ENCODE results near the gene C3AR1.
"Not testable (repeated sequence)": the region's sequence is repeated elsewhere in the genome, so short reads cannot be mapped to it uniquely, and the experiment has no call there.

The C3AR1 gene

DNA sequence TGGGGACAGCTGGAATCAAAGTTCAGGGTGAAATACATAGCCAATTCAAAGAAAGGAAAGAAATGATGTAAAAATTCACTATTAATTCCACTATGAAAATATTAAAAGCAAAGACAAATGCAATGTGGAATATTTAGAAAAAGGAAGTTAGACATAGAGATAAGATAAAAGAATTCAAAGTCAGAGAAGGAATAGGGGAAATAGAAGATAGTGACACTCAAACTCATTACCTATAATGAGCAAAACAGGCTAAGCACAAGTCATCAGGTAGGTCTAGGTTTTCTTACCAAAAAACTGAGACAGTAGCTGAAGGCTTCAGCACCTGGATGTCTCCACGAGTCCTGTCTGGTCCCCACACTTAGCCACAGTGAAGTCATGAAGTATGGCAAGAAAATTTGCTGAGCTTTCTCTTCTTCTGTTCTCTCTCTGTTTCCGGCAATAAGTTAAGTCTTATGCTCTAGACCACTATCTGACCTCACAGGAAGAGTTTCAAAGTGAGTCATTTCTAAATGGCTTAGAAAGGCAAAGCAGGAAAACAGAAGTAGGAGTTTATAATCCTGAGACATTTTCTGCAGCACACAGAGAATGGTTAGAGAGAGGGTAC lies at the start of gene C3AR1:
Gene C3AR1, minus strand, starts transcription at position 369 of the 604 bp plus-strand sequence. CDS start 6,174 bp downstream, outside the sequence.
- no peak for DNase-seq (ENCODE audit: low spot score)

DNA sequence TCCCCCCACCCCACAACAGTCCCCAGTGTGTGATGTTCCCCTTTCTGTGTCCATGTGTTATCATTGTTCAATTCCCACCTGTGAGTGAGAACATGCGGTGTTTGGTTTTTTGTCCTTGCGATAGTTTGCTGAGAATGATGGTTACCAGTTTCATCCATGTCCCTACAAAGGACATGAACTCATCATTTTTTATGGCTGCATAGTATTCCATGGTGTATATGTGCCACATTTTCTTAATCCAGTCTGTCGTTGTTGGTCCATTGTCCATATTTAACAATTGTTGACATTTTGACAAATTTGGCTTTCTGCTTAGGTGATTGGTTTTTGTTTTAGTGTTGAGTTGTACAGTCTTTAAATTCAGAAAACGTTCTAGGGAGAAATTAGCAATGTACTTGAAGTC lies 47.0 kb upstream of the C3AR1 start:
- not testable (repeated sequence) for DNase-seq (ENCODE audit: low spot score)

DNA sequence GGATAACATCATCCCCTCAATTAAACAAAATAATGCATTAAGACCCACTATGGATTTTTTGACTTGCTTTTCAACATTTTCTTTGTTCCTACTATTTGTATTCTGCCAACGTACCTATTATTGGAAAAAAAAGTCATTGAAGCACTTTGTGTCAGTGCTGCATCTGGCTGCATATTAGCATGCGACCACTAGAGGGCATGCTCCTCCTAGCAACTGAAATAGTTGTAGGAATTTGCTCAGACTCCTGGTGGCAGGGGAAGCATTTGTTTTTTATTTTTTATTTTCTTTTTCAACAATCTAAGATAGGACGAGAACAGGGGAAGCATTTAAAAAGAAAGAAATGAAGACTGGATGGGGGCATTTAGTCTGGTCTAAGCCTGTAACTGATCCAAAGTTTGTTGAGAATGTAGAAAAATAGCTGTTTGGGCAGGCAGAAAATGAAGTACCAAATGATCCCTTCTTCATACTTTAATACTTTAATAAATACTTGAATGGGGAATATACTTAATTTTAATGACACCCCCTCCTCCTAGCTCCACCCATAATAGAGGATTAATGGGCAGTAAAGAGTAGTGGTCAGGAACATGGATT lies 42.7 kb upstream of the C3AR1 start:
- peak; percentile 73 for DNase-seq (ENCODE audit: low spot score)

DNA sequence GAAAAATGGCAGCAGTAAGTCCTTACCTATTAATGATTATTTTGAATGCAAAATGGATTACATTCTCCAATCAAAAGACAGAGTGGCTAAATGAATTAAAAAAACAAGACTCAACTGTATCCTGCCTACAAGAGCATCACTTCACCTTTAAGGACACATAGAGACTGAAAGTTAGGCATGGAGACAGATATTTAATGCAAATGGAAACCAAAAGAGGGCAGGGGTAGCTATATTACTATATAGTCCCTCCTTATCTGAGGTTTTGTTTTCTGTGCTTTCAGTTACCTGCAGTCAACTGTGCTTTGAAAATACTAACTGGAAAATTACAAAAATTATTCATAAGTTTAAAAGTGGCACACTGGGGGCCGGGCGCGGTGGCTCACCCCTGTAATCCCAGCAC lies 33.1 kb upstream of the C3AR1 start:
- DNase-seq (ENCODE audit: low spot score) = no peak

DNA sequence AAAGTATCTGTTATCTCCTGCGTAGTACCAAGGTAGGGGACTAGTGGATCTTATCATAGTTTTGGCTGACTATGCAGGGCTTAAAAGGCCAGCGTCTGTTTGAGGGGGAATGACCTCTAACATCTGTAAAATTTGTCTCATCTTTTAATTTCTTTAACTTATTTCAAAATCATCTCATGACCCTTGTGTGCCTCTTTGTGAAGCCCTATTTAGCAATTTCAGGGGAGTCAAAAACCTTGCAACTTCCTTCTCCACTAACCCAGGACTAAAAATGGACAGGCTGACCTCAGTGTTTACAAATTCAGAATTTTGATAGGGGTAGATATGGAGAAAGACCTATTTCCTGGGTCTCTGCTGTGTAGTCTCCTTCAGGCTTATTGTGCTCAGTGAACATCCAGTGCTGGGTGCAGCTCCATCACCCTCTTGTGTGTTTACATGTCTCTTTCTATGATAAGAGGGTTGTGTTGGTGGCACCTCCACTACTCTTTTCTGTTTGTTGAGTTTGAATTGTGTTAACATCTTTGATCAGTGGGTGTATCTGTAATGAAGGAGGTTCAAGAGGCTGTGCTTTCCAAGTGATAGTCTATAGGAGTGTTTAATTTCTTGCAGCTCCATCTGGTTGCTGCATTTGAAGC lies 30.2 kb upstream of the C3AR1 start:
- no peak for DNase-seq (ENCODE audit: low spot score)

DNA sequence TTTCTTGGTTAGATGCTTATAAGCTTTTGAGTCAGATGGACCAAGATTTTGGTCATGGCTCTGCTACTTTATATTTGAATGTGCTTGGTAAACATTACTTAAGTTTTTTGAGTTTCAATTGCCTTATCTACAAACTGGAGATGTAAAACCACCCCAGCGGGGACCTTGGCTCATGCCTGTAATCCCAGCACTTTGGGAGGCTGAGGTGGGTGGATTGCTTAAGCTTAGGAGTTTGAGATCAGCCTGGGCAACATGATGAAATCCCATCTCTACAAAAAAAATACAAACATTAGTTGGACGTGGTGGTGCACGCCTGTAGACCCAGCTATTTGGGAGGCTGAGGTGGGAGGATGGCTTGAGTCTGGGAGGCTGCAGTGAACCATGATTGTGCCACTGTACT lies 27.1 kb upstream of the C3AR1 start:
- no peak for DNase-seq (ENCODE audit: low spot score)

DNA sequence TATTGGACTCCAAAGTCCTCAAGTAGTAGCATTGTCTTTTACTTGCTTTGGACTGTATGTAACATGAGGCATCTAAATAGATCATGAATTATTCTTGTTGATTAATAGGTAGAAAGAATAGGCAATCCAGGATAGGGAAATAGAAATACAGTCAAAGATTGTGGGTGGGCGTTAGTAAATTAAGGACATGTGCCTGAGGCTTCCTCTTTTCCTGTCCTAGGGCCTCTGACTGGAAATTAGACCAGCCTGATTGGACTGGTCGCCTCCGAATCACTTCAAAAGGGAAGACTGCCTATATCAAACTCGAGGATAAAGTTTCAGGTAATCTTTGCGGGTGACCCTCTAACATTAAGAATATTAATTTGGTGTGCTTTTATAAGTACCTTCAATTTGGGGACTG lies 23.6 kb upstream of the C3AR1 start:
- no peak for DNase-seq (ENCODE audit: low spot score)

DNA sequence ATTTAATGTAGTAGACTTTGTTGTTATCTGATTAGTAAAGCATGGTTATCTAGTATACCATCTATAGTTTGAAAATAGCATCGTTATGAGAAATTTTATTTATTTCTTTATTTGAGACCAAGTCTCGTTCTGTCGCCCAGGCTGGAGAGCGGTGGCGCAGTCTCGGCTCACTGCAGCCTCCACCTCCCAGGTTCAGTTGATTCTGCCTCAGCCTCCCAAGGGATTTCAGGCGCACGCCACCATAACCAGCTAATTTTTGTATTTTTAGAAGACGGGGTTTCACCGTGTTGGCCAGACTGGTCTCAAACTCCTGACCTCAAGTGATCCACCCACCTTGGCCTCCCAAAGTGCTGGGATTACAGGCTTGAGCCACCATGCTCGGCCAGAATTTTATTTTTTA lies 23.1 kb upstream of the C3AR1 start:
- not testable (repeated sequence) for DNase-seq (ENCODE audit: low spot score)

DNA sequence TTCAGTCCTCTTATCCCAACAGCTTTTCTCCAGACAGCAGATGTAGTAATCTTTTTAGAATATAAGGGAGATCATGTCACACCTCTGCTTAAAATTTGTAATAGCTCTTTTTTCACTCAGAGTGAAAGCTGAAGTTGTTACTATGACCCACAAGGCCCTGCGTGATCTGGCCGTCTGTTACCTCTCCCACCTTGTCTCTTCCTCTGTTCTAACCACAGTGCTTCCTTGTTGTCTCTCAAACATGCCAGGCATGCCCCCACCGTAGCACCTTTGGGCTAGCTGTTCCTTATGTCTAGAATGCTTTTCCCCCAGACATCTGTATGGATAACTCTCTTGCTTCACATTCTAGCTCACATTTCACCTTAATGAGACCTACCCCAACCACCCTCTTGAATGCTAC lies 22.4 kb upstream of the C3AR1 start:
- no peak for DNase-seq (ENCODE audit: low spot score)

DNA sequence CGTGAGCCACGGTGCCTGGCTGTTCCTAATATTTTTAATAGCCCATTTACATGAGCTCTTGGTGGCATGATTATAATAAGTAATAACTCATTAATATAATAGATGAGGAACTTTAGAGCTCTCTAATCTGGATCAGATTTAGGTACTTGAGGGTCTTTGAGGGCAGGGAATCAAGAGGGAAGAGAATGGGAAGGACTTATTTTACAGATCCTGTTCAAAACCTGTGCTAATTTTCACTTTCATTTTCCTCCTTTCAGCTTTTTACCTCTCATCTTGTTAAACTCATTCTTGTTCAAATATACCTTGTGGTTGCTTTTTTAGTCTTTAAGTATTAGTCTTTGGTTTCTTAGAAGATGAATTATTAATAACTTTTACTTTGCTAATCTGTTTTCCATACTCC lies 21.5 kb upstream of the C3AR1 start:
- no peak for DNase-seq (ENCODE audit: low spot score)

DNA sequence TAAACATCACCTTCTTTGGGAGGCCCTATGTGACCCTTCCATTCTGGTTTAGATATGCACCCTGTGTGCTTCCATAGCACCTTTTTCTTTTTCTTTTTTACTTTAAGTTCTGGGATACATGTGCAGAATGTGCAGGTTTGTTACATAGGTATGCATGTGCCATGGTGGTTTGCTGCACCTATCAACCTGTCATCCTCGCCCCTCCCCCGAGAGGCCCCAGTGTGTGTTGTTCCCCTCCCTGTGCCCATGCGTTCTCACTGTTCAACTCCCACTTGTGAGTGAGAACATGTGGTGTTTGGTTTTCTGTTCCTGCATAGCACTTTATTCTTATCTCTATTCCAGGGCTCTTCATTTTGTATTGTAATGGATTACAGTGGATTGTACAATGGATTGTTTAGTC lies 18.2 kb upstream of the C3AR1 start:
- DNase-seq (ENCODE audit: low spot score) = not testable (repeated sequence)

DNA sequence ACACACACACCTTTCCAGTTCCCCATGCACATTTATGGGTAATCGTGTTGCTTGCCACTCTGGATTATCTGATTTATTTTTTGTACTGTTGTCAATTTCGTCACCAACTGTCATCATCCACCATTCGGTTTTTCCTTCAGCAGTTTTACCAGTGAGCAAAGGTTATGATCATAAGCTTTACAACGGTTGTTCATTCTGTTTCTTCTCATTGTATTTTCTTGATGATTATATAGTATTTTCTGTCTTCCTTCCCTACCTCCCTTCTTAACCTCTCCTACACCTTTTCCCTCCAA lies 16.6 kb upstream of the C3AR1 start:
- no peak for DNase-seq (ENCODE audit: low spot score)

DNA sequence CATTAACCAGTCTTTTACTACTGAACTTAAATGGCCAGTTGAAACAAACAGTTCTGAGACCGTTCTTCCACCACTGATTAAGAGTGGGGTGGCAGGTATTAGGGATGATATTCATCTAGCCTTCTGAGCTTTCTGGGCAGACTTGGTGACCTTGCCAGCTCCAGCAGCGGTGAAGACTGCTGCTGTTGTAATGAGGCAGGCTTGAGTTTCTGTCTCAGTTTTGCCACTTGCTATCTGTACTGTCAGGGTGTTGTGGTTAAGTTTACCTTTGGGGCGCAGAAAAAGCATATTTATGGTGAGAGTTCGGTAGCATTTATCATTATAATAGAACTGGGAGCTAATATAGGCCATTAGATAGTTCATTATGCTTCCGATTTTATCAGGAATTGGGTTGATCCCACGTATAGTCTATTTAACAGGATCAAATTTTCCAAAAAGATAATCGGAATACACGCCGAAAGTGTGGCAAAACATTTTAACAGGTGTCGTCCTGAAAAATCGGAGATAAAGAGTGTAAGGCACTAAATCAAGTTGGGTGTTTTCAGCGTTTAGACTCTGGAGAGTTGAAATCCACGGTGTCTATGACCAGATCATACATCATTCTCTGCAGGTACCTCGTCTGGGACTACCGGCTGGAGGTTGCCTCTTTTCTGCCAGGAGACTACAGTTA lies 15.2 kb upstream of the C3AR1 start:
- DNase-seq (ENCODE audit: low spot score) = no peak

DNA sequence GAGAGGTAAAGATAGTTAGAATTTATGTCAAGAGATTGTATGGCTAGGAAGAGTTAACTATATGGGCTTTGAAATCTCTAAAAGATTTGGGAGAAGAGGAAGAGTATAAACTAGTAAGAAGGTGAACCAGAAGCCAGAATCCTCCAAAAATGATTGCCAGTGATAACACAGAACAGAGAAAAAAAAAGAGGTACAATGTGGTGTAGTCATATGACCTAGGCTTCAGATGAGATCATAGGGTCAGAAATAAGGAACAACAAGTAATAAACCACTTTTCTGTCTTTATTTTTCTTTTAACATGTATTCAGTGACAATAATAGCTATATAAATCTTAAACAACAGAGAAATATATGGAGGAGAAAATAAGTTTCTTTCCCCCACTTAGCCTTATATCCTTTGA lies 14.0 kb upstream of the C3AR1 start:
- no peak for DNase-seq (ENCODE audit: low spot score)

DNA sequence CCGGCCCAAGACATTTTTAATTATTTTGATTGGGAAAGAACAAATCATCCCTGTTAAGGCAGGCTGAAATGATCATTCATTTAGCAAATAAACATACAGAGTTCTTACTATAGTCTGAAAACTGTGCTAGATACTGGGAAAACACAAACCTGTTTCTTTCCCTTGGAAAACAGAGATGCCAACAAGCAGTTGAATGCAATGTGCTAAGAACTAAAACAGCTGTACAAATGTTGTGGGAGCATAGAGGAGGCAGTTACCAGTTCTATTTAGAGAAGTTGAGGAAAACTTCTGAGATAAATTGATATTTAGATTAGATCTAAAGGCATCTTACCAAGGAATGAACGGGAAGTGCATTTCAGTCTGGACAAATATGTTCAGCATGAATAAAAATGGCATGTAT lies 12.8 kb upstream of the C3AR1 start:
- DNase-seq (ENCODE audit: low spot score) = no peak

DNA sequence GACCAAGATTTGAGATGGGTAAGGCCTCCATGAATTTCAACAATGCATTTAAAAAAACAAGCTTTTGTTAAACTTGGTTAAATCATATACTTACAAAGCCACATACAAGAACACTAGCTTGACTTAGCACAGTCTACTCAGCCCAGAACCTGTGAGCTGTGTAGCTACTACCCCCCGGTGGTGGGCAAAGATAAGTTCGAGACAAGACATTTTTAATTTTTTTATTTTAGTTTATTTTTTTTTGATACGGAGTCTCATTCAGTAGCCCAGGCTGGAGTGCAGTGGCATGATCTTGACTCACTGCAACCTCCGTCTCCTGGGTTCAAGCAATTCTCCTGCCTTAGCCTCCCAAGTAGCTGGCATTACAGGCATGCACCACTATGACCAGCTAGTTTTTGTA lies 12.2 kb upstream of the C3AR1 start:
- no peak for DNase-seq (ENCODE audit: low spot score)

DNA sequence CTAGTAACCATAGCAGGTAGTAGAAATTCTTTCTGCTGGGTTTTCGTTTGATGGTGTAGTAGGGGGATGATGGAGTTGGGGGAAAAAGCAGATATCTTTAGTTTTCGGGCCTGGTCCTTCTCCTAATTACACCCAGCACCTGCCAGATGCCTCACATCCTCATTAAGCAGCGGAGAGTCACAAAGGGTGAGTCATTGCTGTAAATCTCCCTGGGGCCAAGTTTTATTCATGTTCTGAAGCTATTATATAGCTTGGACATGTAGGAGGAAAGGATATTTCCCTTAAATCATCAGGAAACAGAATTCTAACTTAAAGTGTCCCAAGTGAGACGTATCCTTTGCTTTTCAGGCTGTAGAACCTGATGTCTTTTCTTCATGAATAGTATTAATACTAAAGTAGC lies 11.0 kb upstream of the C3AR1 start:
- DNase-seq (ENCODE audit: low spot score) = no peak

DNA sequence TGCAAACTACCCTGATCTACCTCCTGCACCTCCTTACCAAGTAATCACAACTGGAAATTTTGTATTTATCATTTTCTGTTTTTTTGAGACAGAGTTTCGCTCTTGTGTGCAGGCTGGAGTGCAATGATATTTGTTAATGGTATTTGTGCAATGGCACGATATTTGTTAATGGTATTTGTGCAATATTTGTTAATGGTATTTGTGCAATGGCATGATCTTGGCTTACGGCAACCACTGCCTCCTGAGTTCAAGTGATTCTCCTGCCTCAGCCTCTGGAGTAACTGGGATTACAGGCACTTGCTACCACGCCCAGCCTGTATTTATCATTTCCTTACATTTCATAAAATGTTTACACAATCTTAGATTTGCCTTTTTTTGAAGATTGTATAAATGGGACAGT lies 10.2 kb upstream of the C3AR1 start:
- no peak for DNase-seq (ENCODE audit: low spot score)

DNA sequence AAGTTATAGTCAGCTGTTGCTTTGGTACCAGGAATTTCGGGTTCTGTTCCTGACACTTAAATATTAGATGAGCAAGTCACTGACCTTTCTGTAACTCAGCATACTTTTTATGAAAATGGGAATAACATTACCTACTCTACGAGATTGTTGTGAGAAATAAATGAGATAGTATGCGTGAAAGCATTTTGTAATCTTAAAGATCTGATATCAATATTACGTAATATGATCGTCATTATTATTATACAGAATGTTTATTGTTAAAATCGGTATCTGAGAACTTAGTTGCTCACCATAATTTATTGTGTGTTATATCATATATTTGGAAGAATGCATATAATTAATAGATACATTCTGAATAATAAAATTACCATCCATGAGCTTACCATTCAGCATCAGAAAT lies 9.8 kb upstream of the C3AR1 start:
- DNase-seq (ENCODE audit: low spot score) = no peak

DNA sequence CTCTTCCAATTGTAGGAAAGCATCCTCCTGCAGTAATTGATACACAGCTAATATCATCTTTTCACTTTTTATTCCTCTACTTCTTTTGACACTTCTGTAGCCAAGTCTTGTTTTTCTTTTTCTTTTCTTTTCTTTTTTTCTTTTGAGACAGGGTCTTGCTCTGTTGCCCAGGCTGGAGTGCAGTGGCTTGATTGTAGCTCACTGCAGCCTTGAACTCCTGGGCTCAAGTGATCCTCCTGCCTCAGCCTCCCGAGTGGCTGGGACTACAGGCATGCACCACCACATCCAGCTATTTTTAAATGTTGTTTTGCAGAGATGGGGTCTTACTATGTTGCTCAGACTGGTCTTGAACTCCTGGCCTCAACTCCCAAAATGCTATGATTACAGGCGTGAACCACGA lies 5.7 kb upstream of the C3AR1 start:
- not testable (repeated sequence) for DNase-seq (ENCODE audit: low spot score)

DNA sequence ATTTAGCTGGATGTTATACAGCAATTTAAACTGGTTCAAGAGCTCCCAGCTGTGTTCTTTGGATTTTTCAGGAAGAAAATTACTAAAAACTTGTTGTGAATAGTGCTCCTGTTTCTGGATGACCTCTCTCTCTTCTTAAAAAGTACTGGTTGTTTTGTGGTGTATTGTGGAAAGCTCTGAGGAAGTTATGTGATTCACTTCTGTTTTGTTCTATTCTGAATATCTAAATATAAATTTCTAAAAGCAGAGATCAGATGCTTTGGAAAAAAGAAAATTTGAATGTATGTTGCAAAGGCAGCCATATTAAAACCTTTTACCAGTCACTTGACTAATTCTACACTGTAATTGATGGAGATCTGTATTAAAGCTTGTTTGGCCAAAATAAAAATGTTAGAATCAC lies 3.4 kb upstream of the C3AR1 start:
- no peak for DNase-seq (ENCODE audit: low spot score)

DNA sequence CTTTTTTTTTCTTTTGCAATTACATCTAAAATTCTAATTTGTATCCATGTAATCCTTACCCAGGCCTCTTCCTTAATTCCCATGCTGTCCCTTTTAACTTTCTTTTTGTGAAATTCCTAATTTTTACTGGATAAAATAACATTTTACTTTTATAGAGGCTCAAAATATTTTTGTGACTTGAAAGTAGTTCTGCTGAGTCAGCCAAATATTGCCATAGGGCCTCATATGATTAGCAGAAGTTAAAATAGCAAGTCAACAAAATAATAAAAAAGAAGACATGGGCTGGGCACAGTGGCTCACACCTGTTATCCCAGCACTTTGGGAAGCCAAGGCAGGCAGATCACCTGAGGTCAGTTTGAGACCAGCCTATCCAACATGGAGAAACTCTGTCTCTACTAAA lies 2.0 kb downstream of the C3AR1 start:
- DNase-seq (ENCODE audit: low spot score) = no peak

DNA sequence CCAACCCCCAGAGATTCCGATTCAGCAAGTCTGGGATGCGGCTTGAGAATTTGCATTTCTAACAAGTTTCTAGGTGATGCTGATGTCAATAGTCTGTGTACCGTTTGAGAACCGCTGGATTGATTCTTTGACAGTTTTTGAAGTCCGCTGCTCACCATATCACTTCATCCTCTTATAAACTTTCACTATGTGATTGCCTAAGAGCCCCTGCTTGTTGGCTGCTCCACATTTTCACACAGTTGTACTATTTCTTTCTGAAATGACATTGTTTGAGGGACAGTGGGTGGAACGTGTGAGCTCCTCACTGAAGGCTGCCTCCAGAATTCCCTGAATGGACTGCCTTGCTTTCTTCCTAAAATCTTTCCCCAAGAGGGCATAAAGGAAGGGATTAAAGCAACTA lies 7.7 kb downstream of the C3AR1 start:
- no peak for DNase-seq (ENCODE audit: low spot score)

DNA sequence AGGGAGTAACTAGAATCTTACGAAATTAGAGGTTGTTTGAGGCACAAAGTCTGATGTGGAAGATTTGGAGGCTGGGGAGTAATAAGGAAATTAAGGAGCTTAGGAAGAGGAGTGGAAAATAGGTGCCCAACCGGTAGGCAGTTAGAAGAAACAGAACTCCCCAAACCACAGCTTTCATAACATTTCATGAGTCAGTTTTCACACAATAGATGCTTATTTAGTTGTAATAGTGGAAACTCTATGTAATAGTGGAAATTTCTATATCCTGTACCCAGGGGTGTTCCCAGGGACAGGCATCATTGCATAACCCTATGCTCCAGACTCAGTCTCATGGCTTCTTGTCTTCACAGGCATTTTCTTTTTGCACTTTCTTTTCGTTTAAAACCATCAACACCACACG lies 8.3 kb downstream of the C3AR1 start:
- no peak for DNase-seq (ENCODE audit: low spot score)

Data from left forelimb (tissue), 1 donor.